ENCODE measurements around the gene CRACDL. TPM values are rescaled to one million over a fixed set of nuclear protein-coding genes. Genes with fewer than 3 reads are reported as not detected.
"Not testable (repeated sequence)": the region's sequence is repeated elsewhere in the genome, so short reads cannot be mapped to it uniquely, and the experiment has no call there.

The CRACDL gene
- total and polyA plus RNA-seq, 2 donors (not counting 1 experiment from before 2014, with no cell fraction given), result 0.25 TPM; not detected in 1

- no peaks in the 10 kb centered on the region for H3K4me1 Mint-ChIP-seq
- H3K4me3 Mint-ChIP-seq, result no peak overlapping the region
- WGBS (ENCODE audit: insufficient coverage), result 88% methylated on average over 7 of the region's 7 CpGs
- Histone ChIP-seq H3K4me1 (ENCODE audit: control insufficient read depth in 2 of 2, insufficient read depth in 2 of 2, low read length in 2 of 2) (no peaks in the 10 kb centered on the region), H2AFZ (ENCODE audit: insufficient read depth, low read depth, low read length, poor library complexity, severe bottlenecking) (no peak overlapping the region), H3K4me2 (replicated peaks; ENCODE audit: low read depth, low read length, poor library complexity, severe bottlenecking) (no peak overlapping the region), H3K79me2 (ENCODE audit: control insufficient read depth, insufficient read depth, low read length) (no peaks in the 10 kb centered on the region), H3K27ac (ENCODE audit: low read length in 2 of 2) (no peak overlapping the region), H3K9me3 (ENCODE audit: control extremely low read depth in 1 of 3, control insufficient read depth in 2 of 3, insufficient read depth in 1 of 3, low read length in 2 of 3) (peaks cover 0 to 8% (median 7%) of the 10 kb centered on the region in 3 donors), H3K9ac (ENCODE audit: low read length) (no peak overlapping the region), H4K20me1 (ENCODE audit: control insufficient read depth, insufficient read depth, low read length, poor library complexity, severe bottlenecking) (no peaks in the 10 kb centered on the region), H3K27me3 (replicated peaks in 1 of 4; ENCODE audit: control extremely low read depth in 1 of 4, control insufficient read depth in 3 of 4, insufficient read depth in 4 of 4, low read length in 3 of 4) (peaks cover 0 to 18% (median 1%) of the 10 kb centered on the region in 4 experiments), H3K4me3 (ENCODE audit: control extremely low read depth in 1 of 5, extremely low read depth in 1 of 5, insufficient read depth in 1 of 5, low read depth in 2 of 5, low read length in 4 of 5) (no peak overlapping the region), H3K36me3 (replicated peaks in 1 of 2; ENCODE audit: control extremely low read depth in 1 of 2, control insufficient read depth in 1 of 2, extremely low read depth in 1 of 2, insufficient read depth in 2 of 2, low read length in 1 of 2) (no peaks in the 10 kb centered on the region)
- H3K9me3 Mint-ChIP-seq (ENCODE audit: insufficient read depth), result peaks cover 11% of the 10 kb centered on the region
- ATAC-seq (ENCODE audit: low read depth) (no peak), DNase-seq (no peak)
- H3K27me3 Mint-ChIP-seq, result peaks cover 22% of the 10 kb centered on the region
- intact Hi-C loops (cut with micrococcal nuclease), result no loop called here
- TF ChIP-seq, protein P1, sequence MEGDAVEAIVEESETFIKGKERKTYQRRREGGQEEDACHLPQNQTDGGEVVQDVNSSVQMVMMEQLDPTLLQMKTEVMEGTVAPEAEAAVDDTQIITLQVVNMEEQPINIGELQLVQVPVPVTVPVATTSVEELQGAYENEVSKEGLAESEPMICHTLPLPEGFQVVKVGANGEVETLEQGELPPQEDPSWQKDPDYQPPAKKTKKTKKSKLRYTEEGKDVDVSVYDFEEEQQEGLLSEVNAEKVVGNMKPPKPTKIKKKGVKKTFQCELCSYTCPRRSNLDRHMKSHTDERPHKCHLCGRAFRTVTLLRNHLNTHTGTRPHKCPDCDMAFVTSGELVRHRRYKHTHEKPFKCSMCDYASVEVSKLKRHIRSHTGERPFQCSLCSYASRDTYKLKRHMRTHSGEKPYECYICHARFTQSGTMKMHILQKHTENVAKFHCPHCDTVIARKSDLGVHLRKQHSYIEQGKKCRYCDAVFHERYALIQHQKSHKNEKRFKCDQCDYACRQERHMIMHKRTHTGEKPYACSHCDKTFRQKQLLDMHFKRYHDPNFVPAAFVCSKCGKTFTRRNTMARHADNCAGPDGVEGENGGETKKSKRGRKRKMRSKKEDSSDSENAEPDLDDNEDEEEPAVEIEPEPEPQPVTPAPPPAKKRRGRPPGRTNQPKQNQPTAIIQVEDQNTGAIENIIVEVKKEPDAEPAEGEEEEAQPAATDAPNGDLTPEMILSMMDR (IDR thresholded peaks at IDR 0.05), result no peak
- no peak for TF ChIP-seq EZH2 (IDR thresholded peaks at IDR 0.05; ENCODE audit: borderline replicate concordance, insufficient read depth, low read depth, low read length, poor library complexity, severe bottlenecking)
- CTCF ChIA-PET, result no interaction called here
- POLR2A ChIA-PET, result no interaction called here
- no peak overlapping the region for H3K27ac Mint-ChIP-seq
Observed at GRCh38 chr2:98881153-98881650, 54.8 kb downstream of the CRACDL start.

GRCh38 chr2:98880266-98881152 lies 55.5 kb downstream of the CRACDL start:
- Histone ChIP-seq H2AFZ (ENCODE audit: insufficient read depth, low read depth, low read length, poor library complexity, severe bottlenecking) (no peak overlapping the region), H3K36me3 (replicated peaks in 1 of 2; ENCODE audit: control extremely low read depth in 1 of 2, control insufficient read depth in 1 of 2, extremely low read depth in 1 of 2, insufficient read depth in 2 of 2, low read length in 1 of 2) (no peaks in the 10 kb centered on the region), H3K27ac (ENCODE audit: low read length in 2 of 2) (no peak overlapping the region), H3K4me3 (ENCODE audit: control extremely low read depth in 1 of 5, extremely low read depth in 1 of 5, insufficient read depth in 1 of 5, low read depth in 2 of 5, low read length in 4 of 5) (no peak overlapping the region), H3K9me3 (ENCODE audit: control extremely low read depth in 1 of 3, control insufficient read depth in 2 of 3, insufficient read depth in 1 of 3, low read length in 2 of 3) (peaks cover 0 to 8% (median 2%) of the 10 kb centered on the region in 3 donors), H4K20me1 (ENCODE audit: control insufficient read depth, insufficient read depth, low read length, poor library complexity, severe bottlenecking) (no peaks in the 10 kb centered on the region), H3K4me1 (ENCODE audit: control insufficient read depth in 2 of 2, insufficient read depth in 2 of 2, low read length in 2 of 2) (no peaks in the 10 kb centered on the region), H3K27me3 (replicated peaks in 1 of 4; ENCODE audit: control extremely low read depth in 1 of 4, control insufficient read depth in 3 of 4, insufficient read depth in 4 of 4, low read length in 3 of 4) (peaks cover 0 to 18% (median 1%) of the 10 kb centered on the region in 4 experiments), H3K4me2 (replicated peaks; ENCODE audit: low read depth, low read length, poor library complexity, severe bottlenecking) (no peak overlapping the region), H3K9ac (ENCODE audit: low read length) (no peak overlapping the region), H3K79me2 (ENCODE audit: control insufficient read depth, insufficient read depth, low read length) (no peaks in the 10 kb centered on the region)
- no peaks in the 10 kb centered on the region for H3K4me1 Mint-ChIP-seq
- ATAC-seq (ENCODE audit: low read depth), result no peak
- CTCF ChIA-PET, result no interaction called here
- POLR2A ChIA-PET, result no interaction called here
- no peak for TF ChIP-seq EZH2 (IDR thresholded peaks at IDR 0.05; ENCODE audit: borderline replicate concordance, insufficient read depth, low read depth, low read length, poor library complexity, severe bottlenecking)
- TF ChIP-seq, protein P1 (IDR thresholded peaks at IDR 0.05), result no peak
- no peak overlapping the region for H3K4me3 Mint-ChIP-seq
- peaks cover 4% of the 10 kb centered on the region for H3K9me3 Mint-ChIP-seq (ENCODE audit: insufficient read depth)
- intact Hi-C loops (cut with micrococcal nuclease), result no loop called here
- no peak for DNase-seq
- H3K27me3 Mint-ChIP-seq, result peaks cover 17% of the 10 kb centered on the region
- 88% methylated on average over 17 of the region's 20 CpGs for WGBS (ENCODE audit: insufficient coverage)
- no peak overlapping the region for H3K27ac Mint-ChIP-seq

DNA sequence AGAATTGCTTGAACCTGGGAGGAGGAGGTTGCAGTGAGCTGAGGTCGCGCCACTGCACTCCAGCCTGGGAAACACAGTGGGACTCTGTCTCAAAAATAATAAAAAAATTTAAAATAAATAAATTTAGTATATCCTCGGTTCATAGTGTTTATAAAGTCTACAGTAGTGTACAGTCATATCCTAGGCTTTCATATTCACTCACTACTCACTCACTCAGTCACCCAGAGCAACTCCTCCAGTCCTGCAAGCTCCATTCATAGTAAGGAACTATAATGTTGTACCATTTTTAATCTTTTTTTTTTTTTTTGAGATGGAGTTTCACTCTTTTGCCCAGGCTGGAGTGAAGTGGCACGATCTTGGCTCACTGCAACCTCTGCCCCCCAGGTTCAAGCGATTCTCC lies 58.4 kb downstream of the CRACDL start:
- DNase-seq; H3K4me2 ChIP-seq (replicated peaks; ENCODE audit: low read depth, low read length, poor library complexity, severe bottlenecking); H3K9me3 ChIP-seq (ENCODE audit: control extremely low read depth in 1 of 3, control insufficient read depth in 2 of 3, insufficient read depth in 1 of 3, low read length in 2 of 3); H2AFZ ChIP-seq (ENCODE audit: insufficient read depth, low read depth, low read length, poor library complexity, severe bottlenecking); H3K4me1 Mint-ChIP-seq; H4K20me1 ChIP-seq (ENCODE audit: control insufficient read depth, insufficient read depth, low read length, poor library complexity, severe bottlenecking); H3K9ac ChIP-seq (ENCODE audit: low read length); ATAC-seq (ENCODE audit: low read depth); H3K79me2 ChIP-seq (ENCODE audit: control insufficient read depth, insufficient read depth, low read length); H3K27ac Mint-ChIP-seq; POLR2A ChIA-PET; H3K4me3 Mint-ChIP-seq; H3K4me3 ChIP-seq (ENCODE audit: control extremely low read depth in 1 of 5, extremely low read depth in 1 of 5, insufficient read depth in 1 of 5, low read depth in 2 of 5, low read length in 4 of 5); H3K4me1 ChIP-seq (ENCODE audit: control insufficient read depth in 2 of 2, insufficient read depth in 2 of 2, low read length in 2 of 2); H3K27me3 Mint-ChIP-seq; H3K27ac ChIP-seq (ENCODE audit: low read length in 2 of 2); H3K36me3 ChIP-seq (replicated peaks in 1 of 2; ENCODE audit: control extremely low read depth in 1 of 2, control insufficient read depth in 1 of 2, extremely low read depth in 1 of 2, insufficient read depth in 2 of 2, low read length in 1 of 2); H3K9me3 Mint-ChIP-seq (ENCODE audit: insufficient read depth); intact Hi-C loops (cut with micrococcal nuclease); CTCF ChIA-PET: not testable (repeated sequence)
- H3K27me3 ChIP-seq (replicated peaks in 1 of 4; ENCODE audit: control extremely low read depth in 1 of 4, control insufficient read depth in 3 of 4, insufficient read depth in 4 of 4, low read length in 3 of 4), result peaks cover 0 to 11% (median 0%) of the 10 kb centered on the region in 4 experiments
- WGBS (ENCODE audit: insufficient coverage), result no CpG with 5 or more reads among the region's 5 CpGs

Measured in B cell (primary cell).